AG10803 (cell line): ENCODE measurements around the gene CDH4.

Experiments
- DNase-seq: peaks from one replicate; pipeline ENCODE4 v3.0.0; 2010; ENCODE audit warnings: low read depth
- H3K4me3 ChIP-seq: 2 replicates; pipeline ENCODE4 v1.5.1; 2011; ENCODE audit warnings: mild to moderate bottlenecking, low read length, control low read depth
- TF ChIP-seq, protein P1 (sequence below): conservative IDR thresholded peaks from 2 replicates; pipeline ENCODE4 v1.5.1; 2011; ENCODE audit warnings: mild to moderate bottlenecking, low read length, control low read depth, inconsistent platforms

The CDH4 gene

DNA sequence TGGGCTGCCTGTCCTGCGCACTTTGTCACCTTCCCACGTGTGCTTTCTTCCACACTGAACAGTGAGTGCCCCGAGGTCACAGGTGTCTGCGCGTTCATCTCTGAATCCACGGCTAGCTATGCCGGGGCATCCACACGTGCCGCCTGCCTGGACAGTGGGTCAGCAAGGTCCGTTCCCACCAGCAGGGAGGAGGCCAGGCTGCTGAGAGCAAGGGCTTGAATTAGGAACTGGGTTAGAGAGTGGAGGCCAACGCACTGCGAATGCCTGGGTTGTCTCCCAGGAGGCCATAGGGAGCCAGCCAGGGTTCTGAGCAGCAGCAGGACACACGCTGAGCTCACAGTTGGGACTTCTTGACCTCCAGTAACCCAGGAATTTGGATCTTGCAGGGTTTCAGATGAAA lies 565.5 kb downstream of the CDH4 start:
- TF ChIP-seq, protein P1, sequence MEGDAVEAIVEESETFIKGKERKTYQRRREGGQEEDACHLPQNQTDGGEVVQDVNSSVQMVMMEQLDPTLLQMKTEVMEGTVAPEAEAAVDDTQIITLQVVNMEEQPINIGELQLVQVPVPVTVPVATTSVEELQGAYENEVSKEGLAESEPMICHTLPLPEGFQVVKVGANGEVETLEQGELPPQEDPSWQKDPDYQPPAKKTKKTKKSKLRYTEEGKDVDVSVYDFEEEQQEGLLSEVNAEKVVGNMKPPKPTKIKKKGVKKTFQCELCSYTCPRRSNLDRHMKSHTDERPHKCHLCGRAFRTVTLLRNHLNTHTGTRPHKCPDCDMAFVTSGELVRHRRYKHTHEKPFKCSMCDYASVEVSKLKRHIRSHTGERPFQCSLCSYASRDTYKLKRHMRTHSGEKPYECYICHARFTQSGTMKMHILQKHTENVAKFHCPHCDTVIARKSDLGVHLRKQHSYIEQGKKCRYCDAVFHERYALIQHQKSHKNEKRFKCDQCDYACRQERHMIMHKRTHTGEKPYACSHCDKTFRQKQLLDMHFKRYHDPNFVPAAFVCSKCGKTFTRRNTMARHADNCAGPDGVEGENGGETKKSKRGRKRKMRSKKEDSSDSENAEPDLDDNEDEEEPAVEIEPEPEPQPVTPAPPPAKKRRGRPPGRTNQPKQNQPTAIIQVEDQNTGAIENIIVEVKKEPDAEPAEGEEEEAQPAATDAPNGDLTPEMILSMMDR, result no peak
- H3K4me3 ChIP-seq, result no peak overlapping the region
- no peak for DNase-seq

GRCh38 chr20:61818746-61819573 lies 566.9 kb downstream of the CDH4 start:
- TF ChIP-seq, protein P1, result no peak
- DNase-seq, result no peak
- H3K4me3 ChIP-seq, result no peak overlapping the region

DNA sequence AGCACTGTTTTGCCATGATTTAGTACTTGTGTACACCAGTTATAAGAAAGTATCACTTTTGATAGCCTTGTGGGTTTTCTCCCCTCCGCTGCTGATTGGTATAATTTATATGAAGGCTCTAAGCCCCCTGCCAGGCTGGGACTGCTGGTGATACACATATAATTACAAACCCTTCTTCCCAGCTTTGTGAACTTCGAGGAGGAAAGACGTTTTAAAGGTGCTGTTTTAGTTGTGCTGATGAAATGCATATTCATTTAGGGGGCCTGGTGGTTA lies 567.4 kb downstream of the CDH4 start:
- TF ChIP-seq, protein P1, result no peak
- no peak for DNase-seq
- H3K4me3 ChIP-seq, result no peak overlapping the region

GRCh38 chr20:61819921-61820825 lies 568.1 kb downstream of the CDH4 start:
- DNase-seq, result no peak
- TF ChIP-seq, protein P1, result no peak
- no peak overlapping the region for H3K4me3 ChIP-seq

DNA sequence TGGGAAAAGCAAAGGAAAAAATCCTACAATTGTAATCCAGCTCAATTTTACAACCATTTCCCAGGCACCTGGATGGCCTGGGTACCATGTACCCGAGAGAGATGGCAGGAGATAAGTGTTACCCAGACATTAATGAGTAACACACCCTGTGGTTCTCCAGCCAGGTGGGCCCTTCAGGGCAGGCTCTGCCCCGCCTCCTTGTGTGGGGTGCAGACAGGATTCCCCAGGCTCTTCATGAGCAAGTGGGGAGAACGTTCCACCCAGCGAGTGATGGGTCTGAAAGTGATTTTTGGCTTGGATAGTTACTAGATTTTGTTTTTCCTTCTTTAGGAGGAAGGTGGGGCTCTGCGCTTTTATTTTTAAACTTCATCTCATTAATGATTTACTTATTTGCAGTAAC lies 569.7 kb downstream of the CDH4 start:
- DNase-seq, result no peak
- H3K4me3 ChIP-seq, result no peak overlapping the region
- TF ChIP-seq, protein P1, result no peak

- no peak overlapping the region for H3K4me3 ChIP-seq
- no peak for DNase-seq
- TF ChIP-seq, protein P1, result no peak
These were observed 570.3 kb downstream of the CDH4 start for GRCh38 chr20:61822396-61822795.

DNA sequence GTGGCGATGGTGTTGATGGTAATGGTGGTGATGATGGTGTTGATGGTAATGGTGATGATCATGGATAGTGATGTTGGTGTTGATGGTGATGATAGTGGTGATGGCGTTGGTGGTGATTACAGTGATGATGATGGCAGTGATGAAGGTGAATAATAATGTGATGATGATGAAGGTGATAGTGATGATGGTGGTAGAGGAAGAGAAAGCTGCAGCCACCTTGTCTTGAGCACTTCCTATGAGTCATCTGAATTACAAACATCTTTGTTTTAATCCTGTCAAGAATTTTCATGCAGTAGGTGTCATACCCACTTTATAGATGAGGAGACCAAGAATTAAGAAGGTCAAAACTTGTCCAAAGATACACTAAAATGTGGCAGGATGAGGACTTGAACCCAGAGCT lies 571.2 kb downstream of the CDH4 start:
- no peak overlapping the region for H3K4me3 ChIP-seq
- no peak for DNase-seq
- TF ChIP-seq, protein P1, result no peak
